ENCODE data around the gene FNDC11.

The FNDC11 gene

DNA sequence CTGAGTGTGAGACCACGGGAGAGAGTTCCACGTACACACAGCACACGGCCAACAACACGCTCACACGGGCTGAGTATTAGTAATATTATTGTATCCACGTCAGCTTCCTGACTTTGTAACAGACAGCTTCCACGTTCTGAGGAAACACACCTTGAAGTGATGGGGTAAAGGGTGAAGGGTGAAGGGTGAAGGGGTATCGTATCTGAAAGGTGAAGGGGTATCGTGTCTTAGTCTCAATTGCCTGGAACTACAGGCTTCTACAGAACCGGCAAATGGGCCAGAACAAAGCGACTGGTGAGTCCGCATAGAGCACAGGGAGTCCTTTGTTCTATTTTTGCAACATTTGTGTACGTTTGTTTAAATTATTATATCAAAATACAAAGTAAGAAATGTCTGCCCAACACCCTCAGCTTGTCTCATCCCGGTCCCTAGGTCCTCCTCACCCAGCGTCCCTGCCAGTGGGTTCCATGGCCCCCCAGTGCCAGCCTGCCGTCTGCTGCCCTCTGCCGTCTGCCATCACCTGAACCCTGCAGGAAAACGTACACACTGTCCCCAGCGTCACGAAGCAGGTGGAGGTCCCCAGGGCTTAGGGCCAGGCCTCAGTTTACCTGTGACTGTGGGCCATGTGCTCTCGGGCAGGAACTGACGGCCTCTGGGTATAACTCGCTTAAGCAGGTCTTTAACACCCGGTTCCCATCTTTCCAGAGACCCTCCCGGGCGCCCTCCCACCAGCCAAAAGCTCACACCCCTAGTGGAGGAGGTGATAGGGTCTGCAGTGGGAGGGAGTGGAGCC, 24.5 kb downstream of the FNDC11 start:
- TF ChIP-seq, protein P1, sequence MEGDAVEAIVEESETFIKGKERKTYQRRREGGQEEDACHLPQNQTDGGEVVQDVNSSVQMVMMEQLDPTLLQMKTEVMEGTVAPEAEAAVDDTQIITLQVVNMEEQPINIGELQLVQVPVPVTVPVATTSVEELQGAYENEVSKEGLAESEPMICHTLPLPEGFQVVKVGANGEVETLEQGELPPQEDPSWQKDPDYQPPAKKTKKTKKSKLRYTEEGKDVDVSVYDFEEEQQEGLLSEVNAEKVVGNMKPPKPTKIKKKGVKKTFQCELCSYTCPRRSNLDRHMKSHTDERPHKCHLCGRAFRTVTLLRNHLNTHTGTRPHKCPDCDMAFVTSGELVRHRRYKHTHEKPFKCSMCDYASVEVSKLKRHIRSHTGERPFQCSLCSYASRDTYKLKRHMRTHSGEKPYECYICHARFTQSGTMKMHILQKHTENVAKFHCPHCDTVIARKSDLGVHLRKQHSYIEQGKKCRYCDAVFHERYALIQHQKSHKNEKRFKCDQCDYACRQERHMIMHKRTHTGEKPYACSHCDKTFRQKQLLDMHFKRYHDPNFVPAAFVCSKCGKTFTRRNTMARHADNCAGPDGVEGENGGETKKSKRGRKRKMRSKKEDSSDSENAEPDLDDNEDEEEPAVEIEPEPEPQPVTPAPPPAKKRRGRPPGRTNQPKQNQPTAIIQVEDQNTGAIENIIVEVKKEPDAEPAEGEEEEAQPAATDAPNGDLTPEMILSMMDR (IDR thresholded peaks at IDR 0.05; ENCODE audit: unreplicated experiment in 3 of 3): no peak
- H3K27me3 Mint-ChIP-seq (ENCODE audit: low read depth): peaks cover 13% of the 10 kb centered on the region
- H3K4me3 Mint-ChIP-seq: peak overlapping the region in 1 of 3 experiments; percentile 2
- H3K9me3 Mint-ChIP-seq: no peaks in the 10 kb centered on the region
- H3K36me3 Mint-ChIP-seq (ENCODE audit: low read depth): no peaks in the 10 kb centered on the region
- no peak overlapping the region for H3K27ac Mint-ChIP-seq
- H3K4me1 Mint-ChIP-seq: peaks cover 12% of the 10 kb centered on the region

DNA sequence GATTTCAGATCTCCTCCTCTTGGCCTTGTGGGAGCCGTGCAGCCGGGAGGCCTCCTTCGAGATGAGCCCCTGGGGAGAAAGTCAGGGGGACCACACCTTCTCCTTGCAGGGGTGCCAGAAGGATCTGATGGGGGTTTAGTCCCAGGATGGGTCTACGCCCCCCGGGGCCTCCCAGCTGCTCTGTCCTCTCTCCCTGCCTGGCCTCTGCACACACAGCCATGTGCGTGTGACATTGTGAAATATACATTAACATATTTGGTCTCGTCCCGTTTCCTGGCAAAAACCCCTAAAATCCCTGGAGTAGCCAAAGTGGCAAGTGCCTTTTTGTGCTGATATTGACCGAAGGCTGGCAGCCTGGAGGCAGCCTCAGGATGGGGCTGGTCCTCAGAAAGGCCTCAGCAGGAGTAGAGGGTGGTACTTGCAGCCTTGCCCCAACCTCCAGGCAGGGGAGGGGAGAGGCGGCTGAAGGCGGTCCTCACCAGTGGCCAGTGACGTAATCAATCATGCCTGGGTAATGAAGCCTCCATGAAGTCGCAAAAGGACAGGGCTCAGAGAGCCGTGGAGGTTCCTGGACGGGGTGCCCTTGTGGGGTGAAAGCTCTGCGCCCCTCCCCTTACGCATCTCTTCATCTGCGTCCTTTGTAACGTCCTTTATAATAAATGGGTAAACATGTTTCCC, 25.2 kb downstream of the FNDC11 start:
- Mint-ChIP-seq H3K4me1 (peaks cover 12% of the 10 kb centered on the region), H3K36me3 (ENCODE audit: low read depth) (no peaks in the 10 kb centered on the region), H3K9me3 (no peaks in the 10 kb centered on the region), H3K27me3 (ENCODE audit: low read depth) (peaks cover 13% of the 10 kb centered on the region), H3K27ac (no peak overlapping the region), H3K4me3 (no peak overlapping the region)
- TF ChIP-seq, protein P1 (IDR thresholded peaks at IDR 0.05; ENCODE audit: unreplicated experiment in 3 of 3): no peak

DNA sequence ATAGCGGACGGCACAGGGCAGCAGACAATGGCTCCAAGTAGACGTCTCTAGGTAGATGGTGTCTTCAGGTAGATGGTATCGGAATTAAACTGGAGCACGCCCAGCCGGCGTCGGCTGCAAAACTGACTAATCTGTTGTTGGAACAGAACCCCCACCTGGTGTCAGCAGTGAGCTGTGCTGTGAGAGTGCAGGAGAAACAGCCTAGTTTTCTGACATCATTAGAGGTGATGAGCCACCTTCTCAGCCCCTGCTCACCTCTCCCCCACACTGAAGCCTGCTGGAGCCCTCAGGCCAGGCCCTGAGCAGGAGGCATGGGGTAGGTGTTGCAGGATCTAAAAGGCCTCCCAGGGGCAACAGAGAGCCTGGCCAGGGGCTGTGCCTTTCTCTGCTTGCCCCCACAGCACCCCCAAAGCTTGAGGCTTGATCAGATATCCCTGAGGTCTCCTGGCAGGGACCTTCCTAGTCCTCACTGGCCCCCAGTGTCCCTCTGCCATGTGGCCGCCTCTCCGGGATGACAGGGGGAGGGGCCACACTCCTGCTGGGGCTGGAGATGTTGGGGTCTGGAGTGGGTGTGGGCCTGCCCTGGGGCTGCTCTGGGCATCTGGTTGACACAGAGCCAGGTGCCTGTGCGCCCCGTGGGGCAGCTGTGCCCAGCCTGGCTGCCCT, 27.0 kb downstream of the FNDC11 start:
- Mint-ChIP-seq H3K4me1 (peaks cover 12% of the 10 kb centered on the region), H3K4me3 (no peak overlapping the region), H3K36me3 (ENCODE audit: low read depth) (no peaks in the 10 kb centered on the region), H3K9me3 (no peaks in the 10 kb centered on the region), H3K27ac (no peak overlapping the region), H3K27me3 (ENCODE audit: low read depth) (peaks cover 13% of the 10 kb centered on the region)
- TF ChIP-seq, protein P1 (IDR thresholded peaks at IDR 0.05; ENCODE audit: unreplicated experiment in 3 of 3): peak in 1 of 3 experiments; percentile 18

DNA sequence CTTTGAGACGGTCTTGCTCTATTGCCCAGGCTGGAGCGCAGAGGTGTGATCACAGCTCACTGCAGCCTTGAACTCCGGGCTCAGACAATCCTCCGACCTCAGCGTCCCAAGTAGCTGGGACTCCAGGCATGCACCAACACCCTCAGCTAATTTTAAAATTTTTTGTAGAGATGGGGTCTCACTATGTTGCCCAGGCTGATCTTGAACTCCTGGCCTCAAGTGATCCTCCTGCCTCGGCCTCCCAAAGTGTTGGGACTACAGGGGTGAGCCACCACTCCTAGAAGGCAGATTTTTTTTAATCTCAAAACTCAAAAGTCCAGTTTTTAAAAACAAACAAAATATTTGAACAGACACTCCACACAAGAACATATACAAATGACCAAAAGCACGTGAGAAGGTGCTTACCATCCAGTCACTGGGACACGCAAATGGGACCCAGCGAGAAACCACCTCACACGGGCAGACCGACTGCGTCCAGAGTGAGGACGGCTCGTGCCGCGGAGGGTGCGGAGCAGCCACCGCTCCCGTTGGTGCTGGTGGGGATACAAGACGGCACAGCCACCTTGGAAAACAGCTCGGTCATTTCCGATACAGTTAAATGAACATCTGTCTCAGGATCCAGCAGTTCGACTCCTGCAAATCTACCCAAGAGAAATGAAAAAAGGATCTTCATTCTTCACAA, 28.6 kb downstream of the FNDC11 start:
- no peaks in the 10 kb centered on the region for H3K9me3 Mint-ChIP-seq
- TF ChIP-seq, protein P1 (IDR thresholded peaks at IDR 0.05; ENCODE audit: unreplicated experiment in 3 of 3): no peak
- H3K4me3 Mint-ChIP-seq: no peak overlapping the region
- H3K36me3 Mint-ChIP-seq (ENCODE audit: low read depth): peaks cover 5% of the 10 kb centered on the region
- peaks cover 11% of the 10 kb centered on the region for H3K4me1 Mint-ChIP-seq
- peaks cover 5% of the 10 kb centered on the region for H3K27me3 Mint-ChIP-seq (ENCODE audit: low read depth)
- H3K27ac Mint-ChIP-seq: peak overlapping the region; percentile 35 to 40 (median 36)

DNA sequence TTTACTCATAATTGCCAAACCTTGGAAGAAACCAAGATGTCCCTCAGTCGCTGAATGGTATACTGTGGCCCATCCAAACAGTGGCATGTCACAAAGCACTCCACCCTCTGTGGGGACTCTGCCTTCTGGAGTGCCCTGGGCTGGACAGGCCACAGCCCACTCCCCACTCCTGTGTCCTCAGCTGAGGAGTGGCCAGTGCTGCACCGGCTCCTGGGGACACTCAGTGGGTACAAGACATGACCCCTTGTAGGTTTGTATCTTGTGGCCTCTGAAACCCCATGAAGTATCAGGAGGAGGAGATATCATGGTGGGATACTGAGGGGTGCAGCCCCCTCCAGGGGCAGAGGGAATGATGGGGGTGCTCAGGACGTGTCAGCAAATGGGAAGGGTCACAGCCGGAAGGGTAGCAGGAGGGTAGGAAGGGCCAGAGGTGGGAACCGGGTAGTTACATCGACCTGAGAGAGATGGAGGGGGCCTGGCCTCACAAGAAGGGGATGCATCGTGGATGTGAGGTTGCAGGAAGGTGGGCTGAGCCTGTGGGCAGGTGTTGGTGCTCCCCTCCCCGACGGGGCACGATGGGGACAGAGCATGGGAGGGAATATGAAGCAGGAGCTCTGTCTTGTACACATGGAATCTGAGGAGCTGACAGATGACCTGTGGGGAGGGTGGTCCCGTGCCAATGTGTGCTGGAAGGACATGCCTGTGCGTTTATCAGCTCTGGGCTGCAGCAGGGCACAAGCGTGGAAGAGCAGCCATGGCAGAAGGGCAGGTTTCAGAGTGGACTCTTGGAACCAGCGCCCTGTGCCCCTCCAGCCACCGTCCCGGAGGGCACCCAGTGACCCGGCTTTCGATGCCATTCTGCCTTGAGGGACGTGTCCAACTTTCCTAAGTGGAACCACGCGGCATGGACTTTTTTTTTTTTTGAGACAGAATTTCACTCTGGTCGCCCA, 31.9 kb downstream of the FNDC11 start:
- TF ChIP-seq, protein P1 (IDR thresholded peaks at IDR 0.05; ENCODE audit: unreplicated experiment in 3 of 3): no peak
- Mint-ChIP-seq H3K4me1 (peaks cover 16% of the 10 kb centered on the region), H3K4me3 (no peak overlapping the region), H3K36me3 (ENCODE audit: low read depth) (peaks cover 17% of the 10 kb centered on the region), H3K27ac (no peak overlapping the region), H3K27me3 (ENCODE audit: low read depth) (no peaks in the 10 kb centered on the region), H3K9me3 (no peaks in the 10 kb centered on the region)

Data from nephron (organoid).